ENCODE results near the gene INPP5J.

INPP5J gene

DNA sequence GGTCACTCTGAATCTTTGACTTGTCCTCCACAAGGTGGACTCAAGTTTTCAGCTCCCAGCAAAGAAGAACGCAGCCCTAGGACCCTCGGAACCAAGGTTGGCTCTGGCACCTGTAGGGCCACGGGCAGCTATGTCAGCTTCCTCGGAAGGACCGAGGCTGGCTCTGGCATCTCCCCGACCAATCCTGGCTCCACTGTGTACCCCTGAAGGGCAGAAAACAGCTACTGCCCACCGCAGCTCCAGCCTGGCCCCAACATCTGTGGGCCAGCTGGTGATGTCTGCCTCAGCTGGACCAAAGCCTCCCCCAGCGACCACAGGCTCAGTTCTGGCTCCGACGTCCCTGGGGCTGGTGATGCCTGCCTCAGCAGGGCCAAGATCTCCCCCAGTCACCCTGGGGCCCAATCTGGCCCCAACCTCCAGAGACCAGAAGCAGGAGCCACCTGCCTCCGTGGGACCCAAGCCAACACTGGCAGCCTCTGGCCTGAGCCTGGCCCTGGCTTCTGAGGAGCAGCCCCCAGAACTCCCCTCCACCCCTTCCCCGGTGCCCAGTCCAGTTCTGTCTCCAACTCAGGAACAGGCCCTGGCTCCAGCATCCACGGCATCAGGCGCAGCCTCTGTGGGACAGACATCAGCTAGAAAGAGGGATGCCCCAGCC, 2.2 kb downstream of the INPP5J start:
- DNase-seq (ENCODE audit: low read depth) = no peak

- no peak for DNase-seq (ENCODE audit: low read depth)
Observed at GRCh38 chr22:31125521-31126117, 2.9 kb downstream of the INPP5J start.

GRCh38 chr22:31126128-31126868, 3.5 kb downstream of the INPP5J start:
- no peak for DNase-seq (ENCODE audit: low read depth)

GRCh38 chr22:31126869-31127175, 4.1 kb downstream of the INPP5J start:
- DNase-seq (ENCODE audit: low read depth) = no peak

DNA sequence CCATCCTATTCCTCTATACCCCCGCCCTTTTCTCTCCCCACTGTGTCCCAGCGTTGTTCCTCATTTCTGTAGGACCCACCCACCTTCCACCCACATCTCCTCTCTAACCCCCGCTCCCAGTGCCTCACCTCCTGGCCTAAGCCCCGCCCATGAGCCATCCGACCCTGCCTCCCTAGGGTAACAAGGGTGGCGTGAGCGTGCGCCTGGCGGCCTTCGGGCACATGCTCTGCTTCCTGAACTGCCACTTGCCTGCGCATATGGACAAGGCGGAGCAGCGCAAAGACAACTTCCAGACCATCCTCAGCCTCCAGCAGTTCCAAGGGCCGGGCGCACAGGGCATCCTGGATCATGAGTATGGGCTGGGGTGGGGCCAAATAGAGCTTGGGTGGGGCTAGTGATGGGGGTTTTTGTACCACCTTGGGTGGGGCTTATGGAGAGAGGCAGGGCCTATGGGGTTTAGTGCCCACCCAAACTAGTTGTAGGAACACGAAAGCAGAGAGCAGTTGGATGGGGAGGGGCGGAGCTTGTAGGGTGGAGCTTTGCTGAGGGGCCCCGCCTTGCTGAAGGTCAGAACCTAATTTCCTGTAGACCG, 4.5 kb downstream of the INPP5J start:
- DNase-seq (ENCODE audit: low read depth) = no peak

DNA sequence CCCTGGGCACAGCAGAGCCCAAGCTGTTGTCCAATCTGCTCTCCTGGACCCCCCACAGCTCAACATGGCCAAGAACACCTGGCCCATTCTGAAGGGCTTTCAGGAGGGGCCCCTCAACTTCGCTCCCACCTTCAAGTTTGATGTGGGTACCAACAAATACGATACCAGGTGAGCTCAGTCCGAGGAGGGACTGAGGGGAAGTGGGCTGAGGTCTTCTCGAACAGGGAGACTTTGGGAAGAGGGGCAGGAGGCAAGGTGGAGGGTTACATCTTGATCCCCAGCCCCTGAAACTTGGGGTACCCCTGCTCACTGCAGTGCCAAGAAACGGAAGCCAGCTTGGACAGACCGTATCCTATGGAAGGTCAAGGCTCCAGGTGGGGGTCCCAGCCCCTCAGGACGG, 5.4 kb downstream of the INPP5J start:
- DNase-seq (ENCODE audit: low read depth) = no peak

- no peak for DNase-seq (ENCODE audit: low read depth)
Observed at GRCh38 chr22:31130873-31131272, 8.1 kb downstream of the INPP5J start.

DNA sequence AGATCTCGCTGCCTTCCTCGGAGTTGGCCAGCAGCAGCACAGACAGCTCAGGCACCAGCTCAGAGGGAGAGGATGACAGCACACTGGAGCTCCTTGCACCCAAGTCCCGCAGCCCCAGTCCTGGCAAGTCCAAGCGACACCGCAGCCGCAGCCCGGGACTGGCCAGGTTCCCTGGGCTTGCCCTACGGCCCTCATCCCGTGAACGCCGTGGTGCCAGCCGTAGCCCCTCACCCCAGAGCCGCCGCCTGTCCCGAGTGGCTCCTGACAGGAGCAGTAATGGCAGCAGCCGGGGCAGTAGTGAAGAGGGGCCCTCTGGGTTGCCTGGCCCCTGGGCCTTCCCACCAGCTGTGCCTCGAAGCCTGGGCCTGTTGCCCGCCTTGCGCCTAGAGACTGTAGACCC, 11.1 kb downstream of the INPP5J start:
- no peak for DNase-seq (ENCODE audit: low read depth)

DNA sequence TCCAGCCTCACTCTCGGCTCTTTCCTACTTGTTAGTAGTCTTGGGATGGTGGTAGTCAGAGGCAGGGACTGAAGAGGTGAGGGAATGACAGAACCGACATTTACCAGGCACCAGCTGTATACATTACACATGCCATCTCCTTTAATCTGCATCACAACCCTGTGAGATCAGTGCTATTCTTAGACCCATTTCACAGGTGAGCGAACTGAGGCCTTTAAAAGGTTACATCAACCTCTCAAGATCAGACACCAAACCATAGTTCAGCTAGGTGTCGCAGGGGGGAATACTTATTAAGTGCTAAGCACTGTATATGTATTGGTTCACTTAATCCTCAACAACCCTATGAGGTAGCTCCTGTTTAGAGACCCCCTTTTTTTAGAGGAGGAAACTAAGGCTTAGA, 11.9 kb downstream of the INPP5J start:
- no peak for DNase-seq (ENCODE audit: low read depth)

DNA sequence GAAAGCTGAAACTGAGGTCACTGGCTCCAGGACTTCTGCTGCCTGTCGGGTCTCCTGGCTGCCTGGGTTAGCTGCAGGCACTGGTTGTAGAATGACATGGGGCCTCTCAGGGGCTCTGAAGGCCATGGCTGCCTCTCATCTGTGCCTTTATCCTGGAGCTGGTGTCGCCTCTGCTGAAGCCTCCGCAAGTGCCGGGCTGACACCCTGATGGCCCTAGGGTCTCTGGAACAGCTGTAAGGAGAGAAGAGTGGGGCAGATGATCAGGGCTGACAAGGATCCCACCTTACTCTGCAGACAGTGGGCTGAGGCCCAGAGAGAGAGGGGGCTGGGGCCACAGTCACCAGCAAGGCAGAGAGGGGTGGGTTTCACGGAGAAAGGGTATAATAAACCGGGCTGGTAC, 12.9 kb downstream of the INPP5J start:
- no peak for DNase-seq (ENCODE audit: low read depth)

- DNase-seq (ENCODE audit: low read depth) = no peak
Observed at GRCh38 chr22:31136155-31136554, 13.4 kb downstream of the INPP5J start.

DNA sequence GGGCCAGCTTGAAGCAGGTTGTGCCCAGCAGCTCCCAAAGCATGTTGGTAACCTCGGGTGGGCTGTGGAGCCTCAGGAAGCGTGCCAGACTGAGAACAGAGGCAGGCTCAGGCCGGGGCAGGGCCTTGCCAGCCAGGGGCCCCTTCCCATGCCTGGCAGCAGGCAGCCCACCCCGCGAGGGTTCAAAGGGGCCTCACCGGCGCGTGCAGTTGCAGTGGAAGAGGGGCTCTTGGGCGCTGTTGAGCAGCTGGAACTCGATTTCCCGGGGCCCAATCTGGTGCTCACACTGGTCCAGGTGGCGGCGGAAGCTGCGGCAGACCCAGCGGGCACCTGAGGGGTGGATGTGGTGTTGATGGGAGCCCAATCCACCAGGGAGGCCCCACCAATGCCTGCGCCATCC, 13.9 kb downstream of the INPP5J start:
- DNase-seq (ENCODE audit: low read depth) = no peak

DNA sequence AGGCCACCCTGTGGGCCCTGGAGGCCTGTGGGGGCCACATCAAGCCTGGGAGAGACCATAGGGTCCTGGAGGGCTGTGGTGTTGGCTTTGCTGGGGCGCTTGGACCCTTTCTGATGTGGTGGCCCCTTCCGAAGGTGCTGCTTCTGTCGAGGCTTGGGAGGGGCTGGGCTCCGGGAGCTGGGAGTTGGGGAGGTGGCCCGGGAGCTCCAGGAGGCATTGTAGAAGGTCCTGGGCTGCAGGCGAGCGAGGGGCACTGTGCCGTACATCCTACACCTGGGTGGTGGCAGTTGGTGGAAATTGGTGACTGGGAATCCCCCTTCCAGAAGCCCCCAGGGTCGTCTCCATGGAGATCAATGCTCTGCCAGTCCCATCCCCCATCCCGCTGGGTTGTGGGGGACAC, 15.0 kb downstream of the INPP5J start:
- DNase-seq (ENCODE audit: low read depth) = no peak

- no peak for DNase-seq (ENCODE audit: low read depth)
Observed at GRCh38 chr22:31138126-31138525, 15.4 kb downstream of the INPP5J start.

GRCh38 chr22:31139066-31139465, 16.3 kb downstream of the INPP5J start:
- no peak for DNase-seq (ENCODE audit: low read depth)

DNA sequence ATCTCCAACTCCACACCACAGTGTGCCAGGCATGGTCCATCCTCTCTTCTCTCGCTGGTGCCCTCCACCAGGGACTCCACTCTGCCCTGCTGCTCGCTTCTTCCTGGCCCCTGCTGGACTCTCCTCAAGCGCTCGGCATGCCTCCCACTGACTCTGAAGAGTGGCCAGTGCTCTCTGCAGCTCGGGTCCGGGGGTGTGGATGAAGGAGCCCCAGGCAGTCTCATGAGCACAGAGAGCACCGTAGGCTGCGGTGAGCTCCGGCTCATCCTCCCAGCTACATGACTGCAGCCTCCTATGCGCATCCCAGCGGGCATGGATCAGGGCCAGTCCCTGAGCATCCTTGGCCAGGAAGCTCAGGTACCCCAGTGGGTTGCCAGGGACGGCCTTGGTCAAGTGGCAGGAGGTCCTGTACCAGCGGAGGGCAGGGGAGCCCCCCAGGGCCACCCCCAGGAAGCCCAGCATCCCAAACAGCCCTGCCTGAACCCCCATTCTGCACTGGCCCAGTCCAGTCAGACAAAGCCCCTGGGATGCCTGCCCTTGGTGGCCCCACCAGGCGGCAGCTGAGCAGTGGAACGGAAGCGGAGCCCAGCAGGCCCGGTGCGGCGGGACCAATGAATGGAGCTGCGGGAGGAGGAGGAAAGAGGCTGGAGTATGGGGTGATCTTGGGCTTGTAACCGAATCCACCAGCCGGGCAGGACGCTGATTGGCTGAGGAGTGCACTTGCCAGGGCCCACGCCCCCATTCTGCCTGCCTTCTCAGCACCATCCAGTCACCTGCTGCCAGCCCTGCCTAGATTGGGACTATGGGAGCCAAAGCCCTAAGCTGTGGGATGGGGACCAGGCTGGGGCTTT, 17.3 kb downstream of the INPP5J start, which contains the start of gene PLA2G3:
Gene PLA2G3, minus strand, starts transcription at position 643 of the 851 bp plus-strand sequence. Its CDS starts 154 bp downstream, at position 489.
- DNase-seq (ENCODE audit: low read depth) = no peak

- DNase-seq (ENCODE audit: low read depth) = no peak
Observed at GRCh38 chr22:31140746-31141145, 18.0 kb downstream of the INPP5J start.

- DNase-seq (ENCODE audit: low read depth) = no peak
Observed at GRCh38 chr22:31141551-31141950, 18.8 kb downstream of the INPP5J start.

DNA sequence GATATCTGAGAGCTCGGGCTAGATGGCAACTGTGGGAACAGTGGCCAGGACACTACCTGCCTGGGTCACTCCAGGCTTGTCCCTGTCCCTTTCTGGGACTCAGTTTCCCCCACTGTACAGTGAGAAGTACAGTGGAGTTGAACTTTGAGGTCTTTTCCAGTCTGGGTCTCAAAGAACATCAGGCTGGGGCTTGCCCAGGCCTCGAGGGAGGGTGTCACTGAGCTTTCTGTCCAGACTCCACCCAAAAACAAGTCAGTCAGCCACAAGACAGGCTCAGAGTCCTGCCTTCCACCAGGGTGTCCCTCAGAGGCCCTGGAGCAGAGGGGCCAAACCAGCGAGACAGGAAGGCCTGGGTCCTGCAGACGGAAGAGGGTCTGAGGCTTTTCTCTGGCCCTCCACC, 19.5 kb downstream of the INPP5J start:
- DNase-seq (ENCODE audit: low read depth) = no peak

GRCh38 chr22:31143038-31143437, 20.3 kb downstream of the INPP5J start:
- no peak for DNase-seq (ENCODE audit: low read depth)

GRCh38 chr22:31143537-31143936, 20.8 kb downstream of the INPP5J start:
- DNase-seq (ENCODE audit: low read depth) = no peak

- DNase-seq (ENCODE audit: low read depth) = no peak
Observed at GRCh38 chr22:31144223-31144622, 21.5 kb downstream of the INPP5J start.
